ENCODE measurements around the gene DBX1.
"Not testable (repeated sequence)": the region's sequence is repeated elsewhere in the genome, so short reads cannot be mapped to it uniquely, and the experiment has no call there.

Gene DBX1

GRCh38 chr11:20157728-20158127, 2.5 kb downstream of the DBX1 start:
- H3K27me3 ChIP-seq (ENCODE audit: control insufficient read depth, insufficient read depth, low read length): peaks cover 41% of the 10 kb centered on the region
- H3K4me3 ChIP-seq (ENCODE audit: low read length): no peak overlapping the region

GRCh38 chr11:20156876-20157613, 3.2 kb downstream of the DBX1 start:
- Histone ChIP-seq H3K27me3 (ENCODE audit: control insufficient read depth, insufficient read depth, low read length) (peaks cover 41% of the 10 kb centered on the region), H3K36me3 (ENCODE audit: control insufficient read depth, insufficient read depth, low read length) (no peaks in the 10 kb centered on the region), H3K9ac (ENCODE audit: low read length) (no peak overlapping the region), H3K4me3 (ENCODE audit: low read length) (peak overlapping the region; percentile 4), H3K27ac (ENCODE audit: low read depth, low read length) (no peak overlapping the region), H3K4me1 (ENCODE audit: control insufficient read depth, insufficient read depth, low read length) (no peaks in the 10 kb centered on the region)

More at GRCh38 chr11:20157728-20158127, 2.5 kb downstream of the DBX1 start:
- H3K27ac ChIP-seq (ENCODE audit: low read depth, low read length): no peak overlapping the region
- no peak overlapping the region for H3K9ac ChIP-seq (ENCODE audit: low read length)
- H3K4me1 ChIP-seq (ENCODE audit: control insufficient read depth, insufficient read depth, low read length): no peaks in the 10 kb centered on the region
- no peaks in the 10 kb centered on the region for H3K36me3 ChIP-seq (ENCODE audit: control insufficient read depth, insufficient read depth, low read length)

- no peak overlapping the region for H3K9ac ChIP-seq (ENCODE audit: low read length)
- peaks cover 35% of the 10 kb centered on the region for H3K27me3 ChIP-seq (ENCODE audit: control insufficient read depth, insufficient read depth, low read length)
- no peak overlapping the region for H3K4me3 ChIP-seq (ENCODE audit: low read length)
- no peaks in the 10 kb centered on the region for H3K4me1 ChIP-seq (ENCODE audit: control insufficient read depth, insufficient read depth, low read length)
- no peak overlapping the region for H3K27ac ChIP-seq (ENCODE audit: low read depth, low read length)
- no peaks in the 10 kb centered on the region for H3K36me3 ChIP-seq (ENCODE audit: control insufficient read depth, insufficient read depth, low read length)
Measured at GRCh38 chr11:20156280-20156875, 3.9 kb downstream of the DBX1 start.

GRCh38 chr11:20155683-20156279, 4.5 kb downstream of the DBX1 start:
- H3K27me3 ChIP-seq (ENCODE audit: control insufficient read depth, insufficient read depth, low read length): peaks cover 33% of the 10 kb centered on the region
- H3K9ac ChIP-seq (ENCODE audit: low read length): no peak overlapping the region
- H3K4me3 ChIP-seq (ENCODE audit: low read length): no peak overlapping the region
- H3K36me3 ChIP-seq (ENCODE audit: control insufficient read depth, insufficient read depth, low read length): no peaks in the 10 kb centered on the region
- H3K27ac ChIP-seq (ENCODE audit: low read depth, low read length): no peak overlapping the region
- H3K4me1 ChIP-seq (ENCODE audit: control insufficient read depth, insufficient read depth, low read length): no peaks in the 10 kb centered on the region

GRCh38 chr11:20154381-20154780, 5.9 kb downstream of the DBX1 start:
- H3K4me3 ChIP-seq (ENCODE audit: low read length): no peak overlapping the region
- no peak overlapping the region for H3K9ac ChIP-seq (ENCODE audit: low read length)
- peaks cover 25% of the 10 kb centered on the region for H3K27me3 ChIP-seq (ENCODE audit: control insufficient read depth, insufficient read depth, low read length)
- H3K27ac ChIP-seq (ENCODE audit: low read depth, low read length): no peak overlapping the region
- H3K4me1 ChIP-seq (ENCODE audit: control insufficient read depth, insufficient read depth, low read length): no peaks in the 10 kb centered on the region
- no peaks in the 10 kb centered on the region for H3K36me3 ChIP-seq (ENCODE audit: control insufficient read depth, insufficient read depth, low read length)

- H3K36me3 ChIP-seq (ENCODE audit: control insufficient read depth, insufficient read depth, low read length): no peaks in the 10 kb centered on the region
Measured at GRCh38 chr11:20138707-20139106, 21.6 kb downstream of the DBX1 start.

GRCh38 chr11:20137637-20138036, 22.6 kb downstream of the DBX1 start:
- Histone ChIP-seq H3K36me3 (ENCODE audit: control insufficient read depth, insufficient read depth, low read length) (no peaks in the 10 kb centered on the region), H3K27me3 (ENCODE audit: control insufficient read depth, insufficient read depth, low read length) (no peaks in the 10 kb centered on the region), H3K9ac (ENCODE audit: low read length) (no peak overlapping the region), H3K4me1 (ENCODE audit: control insufficient read depth, insufficient read depth, low read length) (no peaks in the 10 kb centered on the region), H3K27ac (ENCODE audit: low read depth, low read length) (no peak overlapping the region), H3K4me3 (ENCODE audit: low read length) (no peak overlapping the region)

More at GRCh38 chr11:20138707-20139106, 21.6 kb downstream of the DBX1 start:
- no peak overlapping the region for H3K27ac ChIP-seq (ENCODE audit: low read depth, low read length)
- no peaks in the 10 kb centered on the region for H3K27me3 ChIP-seq (ENCODE audit: control insufficient read depth, insufficient read depth, low read length)
- H3K9ac ChIP-seq (ENCODE audit: low read length): no peak overlapping the region
- H3K4me1 ChIP-seq (ENCODE audit: control insufficient read depth, insufficient read depth, low read length): no peaks in the 10 kb centered on the region
- no peak overlapping the region for H3K4me3 ChIP-seq (ENCODE audit: low read length)

- Histone ChIP-seq H3K27me3 (ENCODE audit: control insufficient read depth, insufficient read depth, low read length) (no peaks in the 10 kb centered on the region), H3K27ac (ENCODE audit: low read depth, low read length) (no peak overlapping the region), H3K4me1 (ENCODE audit: control insufficient read depth, insufficient read depth, low read length) (no peaks in the 10 kb centered on the region), H3K9ac (ENCODE audit: low read length) (no peak overlapping the region), H3K4me3 (ENCODE audit: low read length) (no peak overlapping the region), H3K36me3 (ENCODE audit: control insufficient read depth, insufficient read depth, low read length) (no peaks in the 10 kb centered on the region)
Measured at GRCh38 chr11:20134991-20135736, 25.1 kb downstream of the DBX1 start.

- no peaks in the 10 kb centered on the region for H3K4me1 ChIP-seq (ENCODE audit: control insufficient read depth, insufficient read depth, low read length)
- H3K9ac ChIP-seq (ENCODE audit: low read length): no peak overlapping the region
- H3K36me3 ChIP-seq (ENCODE audit: control insufficient read depth, insufficient read depth, low read length): no peaks in the 10 kb centered on the region
- H3K27me3 ChIP-seq (ENCODE audit: control insufficient read depth, insufficient read depth, low read length): no peaks in the 10 kb centered on the region
- no peak overlapping the region for H3K27ac ChIP-seq (ENCODE audit: low read depth, low read length)
- no peak overlapping the region for H3K4me3 ChIP-seq (ENCODE audit: low read length)
Measured at GRCh38 chr11:20132667-20133039, 27.6 kb downstream of the DBX1 start.

- H3K9ac ChIP-seq (ENCODE audit: low read length): no peak overlapping the region
- H3K27me3 ChIP-seq (ENCODE audit: control insufficient read depth, insufficient read depth, low read length): no peaks in the 10 kb centered on the region
- peak overlapping the region; percentile 73 for H3K4me3 ChIP-seq (ENCODE audit: low read length)
- no peaks in the 10 kb centered on the region for H3K4me1 ChIP-seq (ENCODE audit: control insufficient read depth, insufficient read depth, low read length)
- no peaks in the 10 kb centered on the region for H3K36me3 ChIP-seq (ENCODE audit: control insufficient read depth, insufficient read depth, low read length)
- H3K27ac ChIP-seq (ENCODE audit: low read depth, low read length): no peak overlapping the region
Measured at GRCh38 chr11:20131788-20132666, 28.2 kb downstream of the DBX1 start.

- Histone ChIP-seq H3K4me3 (ENCODE audit: low read length) (no peak overlapping the region), H3K4me1 (ENCODE audit: control insufficient read depth, insufficient read depth, low read length) (no peaks in the 10 kb centered on the region), H3K9ac (ENCODE audit: low read length) (no peak overlapping the region), H3K27ac (ENCODE audit: low read depth, low read length) (no peak overlapping the region), H3K27me3 (ENCODE audit: control insufficient read depth, insufficient read depth, low read length) (no peaks in the 10 kb centered on the region), H3K36me3 (ENCODE audit: control insufficient read depth, insufficient read depth, low read length) (no peaks in the 10 kb centered on the region)
Measured at GRCh38 chr11:20129665-20130064, 30.6 kb downstream of the DBX1 start.

GRCh38 chr11:20128528-20128825, 31.8 kb downstream of the DBX1 start:
- H3K27ac ChIP-seq (ENCODE audit: low read depth, low read length); H3K9ac ChIP-seq (ENCODE audit: low read length); H3K4me3 ChIP-seq (ENCODE audit: low read length); H3K27me3 ChIP-seq (ENCODE audit: control insufficient read depth, insufficient read depth, low read length); H3K36me3 ChIP-seq (ENCODE audit: control insufficient read depth, insufficient read depth, low read length); H3K4me1 ChIP-seq (ENCODE audit: control insufficient read depth, insufficient read depth, low read length): not testable (repeated sequence)

Data from rectal smooth muscle tissue (tissue), 1 donor.